Activated T-helper 2 cell treated with anti-CD3 and anti-CD28 coated beads, Interferon-gamma antibody, Interleukin-2, Interleukin-4, amounts not matched to agents 10 μg/mL and 5 μg/mL and 100 μg/mL, durations not matched to agents 14 hours and 24 hours and 36 hours (primary cell): ENCODE data around the gene SPR. TPM values are rescaled to one million over a fixed set of nuclear protein-coding genes. Genes with fewer than 3 reads are reported as not detected.

Source experiments
- total RNA-seq: library from RNA; stranded (reverse); gene quantifications from 2 replicates; pipeline ENCODE4 v1.2.3, GENCODE V29; 2022

Gene SPR
- total RNA-seq, 1 donor from 2014 or later, result 9.9 TPM

Other genes with a start within 250 kb of the SPR start
- 9.3 and 9.4 TPM in 2 replicates for gene EXOC6B, start 61.4 kb upstream of the SPR start, total RNA-seq
- not detected in 2 replicates for gene EMX1, start 30.1 kb downstream of the SPR start, total RNA-seq
- 18.4 and 18.5 TPM in 2 replicates for gene SFXN5, start 184.3 kb downstream of the SPR start, total RNA-seq
- 10.7 and 11.7 TPM in 2 replicates for gene RAB11FIP5, start 225.5 kb downstream of the SPR start, total RNA-seq